Peyer's patch (tissue), 4 donors: ENCODE measurements around the gene BTBD7. TPM values are rescaled to one million over a fixed set of nuclear protein-coding genes. Genes with fewer than 3 reads are reported as not detected.

Experiments
- DNase-seq, 3 donors: peaks; one replicate each; pipeline ENCODE4 v3.0.0-alpha.2; 2017 to 2019
- H3K27ac ChIP-seq, 4 donors: fragments of 200-600 bp; sonication (generic); one replicate each; pipeline ENCODE4 v1.5.1; 2016 to 2019
- H3K27me3 ChIP-seq, 2 donors: fragments of 200-600 bp; sonication (generic); one replicate each; pipeline ENCODE4 v1.5.1; 2019
- H3K36me3 ChIP-seq, 3 donors: fragments of 200-600 bp; sonication (generic); one replicate each; pipeline ENCODE4 v1.5.1; 2016 to 2019
- H3K4me1 ChIP-seq, 4 donors: fragments of 200-600 bp; sonication (generic); one replicate each; pipeline ENCODE4 v1.5.1; 2016 to 2019
- H3K4me3 ChIP-seq, 4 donors: fragments of 200-600 bp; sonication (generic); 1 replicate in 3 of 4; 2 replicates in 1 of 4; pipeline ENCODE4 v1.5.1; 2016 to 2019; ENCODE audit warnings: mild to moderate bottlenecking in 1 of 4
- H3K9me3 ChIP-seq, 4 donors: fragments of 200-600 bp; sonication (generic); one replicate each; pipeline ENCODE4 v1.5.1; 2016 to 2019; ENCODE audit warnings: mild to moderate bottlenecking in 1 of 4
- CTCF ChIP-seq, 6 experiments: fragments of 450-650 bp in 4 of 6; fragments of 200-600 bp in 2 of 6; sonication (generic) in 1 of 6; IDR thresholded peaks; one replicate each; pipeline ENCODE4 v1.5.1; 2017 to 2019; ENCODE audit warnings: antibody characterized with exemption in 6 of 6, mild to moderate bottlenecking in 3 of 6, moderate library complexity in 1 of 6
- POLR2A ChIP-seq, 2 donors: fragments of 450-650 bp; IDR thresholded peaks; one replicate each; pipeline ENCODE4 v1.5.1; 2017; ENCODE audit warnings: antibody characterized with exemption in 2 of 2, mild to moderate bottlenecking in 2 of 2, moderate library complexity in 2 of 2
- total RNA-seq, 4 donors: library from RNA; depleted of rRNA; stranded (reverse); fragments of >200 nt; gene quantifications; one replicate each; pipeline ENCODE4 v1.1.0, GENCODE V29; 2016

The BTBD7 gene
- total RNA-seq, 4 donors from 2014 or later = 28.1 to 38.1 (median 32.2) TPM

GRCh38 chr14:93315575-93315974 is 17.3 kb downstream of the BTBD7 start:
- DNase-seq = no peak
- Histone ChIP-seq H3K27ac (no peak overlapping the region), H3K4me1 (peaks cover 0 to 20% (median 4%) of the 10 kb centered on the region in 4 donors), H3K27me3 (no peaks in the 10 kb centered on the region), H3K9me3 (no peaks in the 10 kb centered on the region), H3K36me3 (no peaks in the 10 kb centered on the region), H3K4me3 (no peak overlapping the region)
- TF ChIP-seq POLR2A (IDR thresholded peaks at IDR 0.05) (no peak), CTCF (IDR thresholded peaks at IDR 0.05) (no peak)

GRCh38 chr14:93311082-93311481 is 21.8 kb downstream of the BTBD7 start:
- peaks cover 0 to 12% (median 0%) of the 10 kb centered on the region in 4 donors for H3K4me1 ChIP-seq
- H3K4me3 ChIP-seq = no peak overlapping the region
- no peak overlapping the region for H3K27ac ChIP-seq
- no peaks in the 10 kb centered on the region for H3K9me3 ChIP-seq
- no peak for DNase-seq
- H3K27me3 ChIP-seq = no peaks in the 10 kb centered on the region
- TF ChIP-seq CTCF (IDR thresholded peaks at IDR 0.05) = no peak
- no peak for TF ChIP-seq POLR2A (IDR thresholded peaks at IDR 0.05)
- no peaks in the 10 kb centered on the region for H3K36me3 ChIP-seq

- TF ChIP-seq CTCF (IDR thresholded peaks at IDR 0.05) (no peak), POLR2A (IDR thresholded peaks at IDR 0.05) (no peak)
- peaks cover 0 to 28% (median 0%) of the 10 kb centered on the region in 4 donors for H3K4me1 ChIP-seq
- H3K27me3 ChIP-seq = no peaks in the 10 kb centered on the region
- no peak overlapping the region for H3K27ac ChIP-seq
- DNase-seq = no peak
- H3K36me3 ChIP-seq = no peaks in the 10 kb centered on the region
- H3K9me3 ChIP-seq = no peaks in the 10 kb centered on the region
- H3K4me3 ChIP-seq = no peak overlapping the region
Observed at GRCh38 chr14:93309427-93309966, 23.3 kb downstream of the BTBD7 start.

GRCh38 chr14:93308686-93309345 is 24.0 kb downstream of the BTBD7 start:
- Histone ChIP-seq H3K36me3 (no peaks in the 10 kb centered on the region), H3K9me3 (no peaks in the 10 kb centered on the region), H3K27ac (no peak overlapping the region), H3K4me1 (peaks cover 0 to 35% (median 0%) of the 10 kb centered on the region in 4 donors), H3K27me3 (no peaks in the 10 kb centered on the region), H3K4me3 (no peak overlapping the region)
- DNase-seq = no peak
- TF ChIP-seq POLR2A (IDR thresholded peaks at IDR 0.05) (no peak), CTCF (IDR thresholded peaks at IDR 0.05) (no peak)

- Histone ChIP-seq H3K4me1 (peaks cover 0 to 39% (median 0%) of the 10 kb centered on the region in 4 donors), H3K4me3 (no peak overlapping the region), H3K27me3 (no peaks in the 10 kb centered on the region), H3K9me3 (no peaks in the 10 kb centered on the region), H3K36me3 (no peaks in the 10 kb centered on the region), H3K27ac (no peak overlapping the region)
- no peak for DNase-seq
- no peak for TF ChIP-seq POLR2A (IDR thresholded peaks at IDR 0.05)
- TF ChIP-seq CTCF (IDR thresholded peaks at IDR 0.05) = no peak
Observed at GRCh38 chr14:93306812-93307211, 26.0 kb downstream of the BTBD7 start.
